K562 (cell line): ENCODE data around the gene CHERP. TPM values are rescaled to one million over a fixed set of nuclear protein-coding genes. Genes with fewer than 3 reads are reported as not detected.

ENCODE experiments used
- C11orf30 ChIP-seq: fragments of 450-650 bp; IDR thresholded peaks from 2 replicates; pipeline ENCODE4 v1.6.1; 2016; ENCODE audit warnings: low read depth, mild to moderate bottlenecking
- CC2D1A ChIP-seq: fragments of 450-650 bp; IDR thresholded peaks from 2 replicates; pipeline ENCODE4 v1.6.1; 2017; ENCODE audit warnings: mild to moderate bottlenecking
- CEBPB ChIP-seq: fragments of 450-650 bp; IDR thresholded peaks from 2 replicates; pipeline ENCODE4 v1.6.1; 2016; ENCODE audit warnings: missing genetic modification characterization, missing compliant biosample characterization
- HCFC1 ChIP-seq: IDR thresholded peaks from 2 replicates; pipeline ENCODE4 v1.6.1; 2012; ENCODE audit warnings: low read depth, low read length, improper control_type of control experiment
- HDGF ChIP-seq: fragments of 450-650 bp; IDR thresholded peaks from 2 replicates; pipeline ENCODE4 v1.6.1; 2016
- JUNB ChIP-seq: fragments of 450-650 bp; formaldehyde crosslinking; conservative IDR thresholded peaks from 2 replicates; pipeline ENCODE4 v1.4.0; 2020; ENCODE audit warnings: mild to moderate bottlenecking
- MAZ ChIP-seq, 2 experiments: fragments of 450-650 bp in 1 of 2; sonication (generic) in 1 of 2; formaldehyde crosslinking; IDR thresholded peaks in 1 of 2; conservative IDR thresholded peaks in 1 of 2; 2 replicates each; pipeline versions ENCODE4 v1.4.0 to v1.5.0; 2020; ENCODE audit warnings: mild to moderate bottlenecking in 1 of 2, missing genetic modification reagents in 1 of 2
- MCM3 ChIP-seq: fragments of 450-650 bp; IDR thresholded peaks from 2 replicates; pipeline ENCODE4 v1.6.1; 2016
- POU5F1 ChIP-seq: fragments of 150-350 bp; IDR thresholded peaks from 2 replicates; pipeline ENCODE4 v1.6.1; 2014; ENCODE audit warnings: borderline replicate concordance, low read length, low read depth, mild to moderate bottlenecking; ENCODE audit not compliant: partially characterized antibody
- RBFOX2 ChIP-seq: fragments of 200-400 bp; formaldehyde crosslinking; IDR thresholded peaks from 2 replicates; pipeline ENCODE4 v1.6.1; 2017; ENCODE audit warnings: low read depth, mild to moderate bottlenecking, low read length, moderate library complexity
- SMARCB1 ChIP-seq: IDR thresholded peaks from 2 replicates; pipeline ENCODE4 v1.6.1; 2011; ENCODE audit warnings: improper control_type of control experiment, low read depth; ENCODE audit not compliant: insufficient read length
- STAG1 ChIP-seq: sonication (generic); formaldehyde crosslinking; IDR thresholded peaks from 2 replicates; pipeline ENCODE4 v1.5.0; 2020; ENCODE audit warnings: missing genetic modification reagents, borderline replicate concordance
- TGIF2 ChIP-seq: sonication (generic); formaldehyde crosslinking; IDR thresholded peaks from 2 replicates; pipeline ENCODE4 v1.8.1; 2022; ENCODE audit warnings: mild to moderate bottlenecking, missing genetic modification reagents, moderate library complexity
- VEZF1 ChIP-seq: fragments of 200-800 bp; sonication (Bioruptor generic); IDR thresholded peaks from 2 replicates; pipeline ENCODE4 v1.6.1; 2017; ENCODE audit warnings: missing genetic modification characterization, missing compliant biosample characterization
- ZFP36 ChIP-seq: fragments of 150-350 bp; IDR thresholded peaks from 2 replicates; pipeline ENCODE4 v1.6.1; 2018; ENCODE audit warnings: low read length, low read depth; ENCODE audit not compliant: partially characterized antibody
- ZMIZ1 ChIP-seq, 2 experiments: fragments of 150-350 bp in 1 of 2; IDR thresholded peaks; 2 replicates each; pipeline ENCODE4 v1.6.1; 2012 to 2016; ENCODE audit warnings: low read depth in 2 of 2, low read length in 2 of 2, mild to moderate bottlenecking in 1 of 2, moderate library complexity in 1 of 2
- ZNF12 ChIP-seq: sonication (generic); formaldehyde crosslinking; IDR thresholded peaks from 2 replicates; pipeline ENCODE4 v1.4.0; 2020; ENCODE audit warnings: mild to moderate bottlenecking, missing genetic modification reagents
- ZNF239 ChIP-seq: fragments of 250-450 bp; sonication (Bioruptor Pico); IDR thresholded peaks from 2 replicates; pipeline ENCODE4 v1.4.0; 2020; ENCODE audit warnings: mild to moderate bottlenecking
- ZNF511 ChIP-seq: sonication (generic); formaldehyde crosslinking; IDR thresholded peaks from 2 replicates; pipeline ENCODE4 v1.8.0; 2022; ENCODE audit warnings: mild to moderate bottlenecking, missing genetic modification reagents
- ZNF639 ChIP-seq, 2 experiments: fragments of 200-800 bp in 1 of 2; sonication (Bioruptor generic) in 1 of 2; sonication (generic) in 1 of 2; formaldehyde crosslinking in 1 of 2; IDR thresholded peaks in 1 of 2; conservative IDR thresholded peaks in 1 of 2; 2 replicates each; pipeline versions ENCODE4 v1.5.0 to v1.6.1; 2016 to 2020; ENCODE audit warnings: missing compliant biosample characterization in 1 of 2, missing genetic modification characterization in 1 of 2, missing genetic modification reagents in 1 of 2
- ZNF766 ChIP-seq: fragments of 200-800 bp; sonication (Bioruptor generic); conservative IDR thresholded peaks from 2 replicates; pipeline ENCODE4 v1.6.1; 2016; ENCODE audit warnings: missing genetic modification characterization, missing compliant biosample characterization
- polyA plus RNA-seq, 8 experiments: library from polyadenylated mRNA; depleted of rRNA in 4 of 8; stranded (reverse) in 5 of 8; unstranded in 3 of 8; fragments of >200 nt; fragmentation: Nextera tagmentation in 2 of 8; fragmentation: Illumina TruSeq in 1 of 8; extraction: Ambion mirVana in 2 of 8; extraction: Trizol in 1 of 8; gene quantifications; 2 replicates each; pipeline versions ENCODE4 v1.2.1 to v1.2.3, GENCODE V29; 2011 to 2014; ENCODE audit warnings: inconsistent platforms in 1 of 8, missing spikeins in 1 of 8
- total RNA-seq, 7 experiments: library from RNA; depleted of rRNA in 6 of 7; stranded (reverse); fragments of >200 nt in 6 of 7; fragmentation: Illumina TruSeq in 2 of 7; extraction: Trizol in 2 of 7; gene quantifications; 2 replicates each; pipeline versions ENCODE4 v1.2.1 to v1.2.3, GENCODE V29; 2011 to 2021; ENCODE audit warnings: low replicate concordance in 1 of 7

The CHERP gene
- total and polyA plus RNA-seq, 9 of the 15 experiments (the other 6 are each of a cell fraction or from before 2014, with no cell fraction given), result 0.60 to 85.1 (median 7.8) TPM

- TF ChIP-seq MCM3 (no peak), VEZF1 (CRISPR knock-in tag) (peak; percentile 89), HCFC1 (0 out of 2 replicates have a peak, but pooled peaks have one; percentile 13), MAZ (CRISPR knock-in tag; conservative IDR thresholded peaks at IDR 0.05 in 1 of 2, IDR thresholded peaks at IDR 0.05 in 1 of 2) (peak; percentile 56 to 75), ZNF639 (CRISPR knock-in tag; conservative IDR thresholded peaks at IDR 0.05 in 1 of 2, IDR thresholded peaks at IDR 0.05 in 1 of 2) (no peak), RBFOX2 (peak; percentile 48; the same call in 1 of the 2 replicates), ZNF511 (CRISPR knock-in tag) (no peak), POU5F1 (no peak), ZNF239 (CRISPR knock-in tag) (no peak), C11orf30 (no peak), CEBPB (tag) (no peak), ZNF12 (CRISPR knock-in tag) (no peak), JUNB (CRISPR knock-in tag) (no peak), TGIF2 (CRISPR knock-in tag) (no peak), HDGF (peak; percentile 56), ZFP36 (peak; percentile 22), ZNF766 (CRISPR knock-in tag) (no peak), ZMIZ1 (IDR thresholded peaks at IDR 0.05; ENCODE audit: low read depth in 2 of 2, low read length in 2 of 2) (no peak), CC2D1A (no peak), STAG1 (CRISPR knock-in tag) (no peak), SMARCB1 (peak; percentile 45)
Measured at GRCh38 chr19:16584248-16585093, 42.2 kb upstream of the CHERP start (continued).
